GM12878 (cell line): ENCODE measurements around the gene ATP13A2.

Experiments used
- CEBPB ChIP-seq, 2 experiments: fragments of 150-350 bp in 1 of 2; IDR thresholded peaks; 2 replicates each; pipeline ENCODE4 v1.6.1; 2012 to 2014; ENCODE audit warnings: low read depth in 2 of 2, low read length in 2 of 2, borderline replicate concordance in 1 of 2, inconsistent platforms in 1 of 2
- TF ChIP-seq, protein P1 (sequence below), 3 experiments: IDR thresholded peaks in 2 of 3; conservative IDR thresholded peaks in 1 of 3; 2 replicates each; pipeline ENCODE4 v1.5.1; 2011; ENCODE audit warnings: low read depth in 3 of 3, low read length in 3 of 3, mild to moderate bottlenecking in 3 of 3, control low read depth in 2 of 3, moderate library complexity in 2 of 3, inconsistent platforms in 1 of 3, mixed read lengths in 1 of 3; ENCODE audit not compliant: control insufficient read depth in 2 of 3, insufficient read depth in 1 of 3; ENCODE audit errors: extremely low read depth in 1 of 3

- no peak for TF ChIP-seq CEBPB (IDR thresholded peaks at IDR 0.05; ENCODE audit: borderline replicate concordance in 1 of 2, low read depth in 2 of 2, low read length in 2 of 2)
- TF ChIP-seq, protein P1, sequence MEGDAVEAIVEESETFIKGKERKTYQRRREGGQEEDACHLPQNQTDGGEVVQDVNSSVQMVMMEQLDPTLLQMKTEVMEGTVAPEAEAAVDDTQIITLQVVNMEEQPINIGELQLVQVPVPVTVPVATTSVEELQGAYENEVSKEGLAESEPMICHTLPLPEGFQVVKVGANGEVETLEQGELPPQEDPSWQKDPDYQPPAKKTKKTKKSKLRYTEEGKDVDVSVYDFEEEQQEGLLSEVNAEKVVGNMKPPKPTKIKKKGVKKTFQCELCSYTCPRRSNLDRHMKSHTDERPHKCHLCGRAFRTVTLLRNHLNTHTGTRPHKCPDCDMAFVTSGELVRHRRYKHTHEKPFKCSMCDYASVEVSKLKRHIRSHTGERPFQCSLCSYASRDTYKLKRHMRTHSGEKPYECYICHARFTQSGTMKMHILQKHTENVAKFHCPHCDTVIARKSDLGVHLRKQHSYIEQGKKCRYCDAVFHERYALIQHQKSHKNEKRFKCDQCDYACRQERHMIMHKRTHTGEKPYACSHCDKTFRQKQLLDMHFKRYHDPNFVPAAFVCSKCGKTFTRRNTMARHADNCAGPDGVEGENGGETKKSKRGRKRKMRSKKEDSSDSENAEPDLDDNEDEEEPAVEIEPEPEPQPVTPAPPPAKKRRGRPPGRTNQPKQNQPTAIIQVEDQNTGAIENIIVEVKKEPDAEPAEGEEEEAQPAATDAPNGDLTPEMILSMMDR (IDR thresholded peaks at IDR 0.05 in 2 of 3, conservative IDR thresholded peaks at IDR 0.05 in 1 of 3; ENCODE audit: control insufficient read depth in 2 of 3, extremely low read depth in 1 of 3, insufficient read depth in 1 of 3, low read depth in 3 of 3, low read length in 3 of 3) = no peak
Measured at GRCh38 chr1:17052641-17053040, 40.9 kb upstream of the ATP13A2 start.
